Activated naive CD8-positive, alpha-beta T cell treated with anti-CD3 and anti-CD28 coated beads, Interleukin-2, amount 50 U/mL, for 24 hours (primary cell): ENCODE measurements around the gene PIK3C2G.
"Not testable (repeated sequence)": the region's sequence is repeated elsewhere in the genome, so short reads cannot be mapped to it uniquely, and the experiment has no call there.

ENCODE experiments used
- ATAC-seq: fragments of 150-1000 bp; cut with Tn5 transposase; one replicate; pipeline ENCODE4 v1.10.0; 2021
- DNase-seq: peaks from one replicate; pipeline ENCODE4 v3.0.0; 2021
- H3K27ac Mint-ChIP-seq: one replicate; pipeline ENCODE4 v1.8.0; 2021; ENCODE audit warnings: mild to moderate bottlenecking, mixed read lengths
- H3K27me3 Mint-ChIP-seq: one replicate; pipeline ENCODE4 v1.8.0; 2021; ENCODE audit warnings: mixed read lengths
- H3K36me3 Mint-ChIP-seq: one replicate; pipeline ENCODE4 v1.8.0; 2021; ENCODE audit warnings: low read depth, mixed read lengths
- H3K4me1 Mint-ChIP-seq: one replicate; pipeline ENCODE4 v1.8.0; 2021; ENCODE audit warnings: mixed read lengths
- H3K4me3 Mint-ChIP-seq: one replicate; pipeline ENCODE4 v1.8.0; 2021; ENCODE audit warnings: mild to moderate bottlenecking, moderate library complexity, mixed read lengths
- H3K9me3 Mint-ChIP-seq: one replicate; pipeline ENCODE4 v1.8.0; 2021; ENCODE audit warnings: mixed read lengths

PIK3C2G gene, protein sequence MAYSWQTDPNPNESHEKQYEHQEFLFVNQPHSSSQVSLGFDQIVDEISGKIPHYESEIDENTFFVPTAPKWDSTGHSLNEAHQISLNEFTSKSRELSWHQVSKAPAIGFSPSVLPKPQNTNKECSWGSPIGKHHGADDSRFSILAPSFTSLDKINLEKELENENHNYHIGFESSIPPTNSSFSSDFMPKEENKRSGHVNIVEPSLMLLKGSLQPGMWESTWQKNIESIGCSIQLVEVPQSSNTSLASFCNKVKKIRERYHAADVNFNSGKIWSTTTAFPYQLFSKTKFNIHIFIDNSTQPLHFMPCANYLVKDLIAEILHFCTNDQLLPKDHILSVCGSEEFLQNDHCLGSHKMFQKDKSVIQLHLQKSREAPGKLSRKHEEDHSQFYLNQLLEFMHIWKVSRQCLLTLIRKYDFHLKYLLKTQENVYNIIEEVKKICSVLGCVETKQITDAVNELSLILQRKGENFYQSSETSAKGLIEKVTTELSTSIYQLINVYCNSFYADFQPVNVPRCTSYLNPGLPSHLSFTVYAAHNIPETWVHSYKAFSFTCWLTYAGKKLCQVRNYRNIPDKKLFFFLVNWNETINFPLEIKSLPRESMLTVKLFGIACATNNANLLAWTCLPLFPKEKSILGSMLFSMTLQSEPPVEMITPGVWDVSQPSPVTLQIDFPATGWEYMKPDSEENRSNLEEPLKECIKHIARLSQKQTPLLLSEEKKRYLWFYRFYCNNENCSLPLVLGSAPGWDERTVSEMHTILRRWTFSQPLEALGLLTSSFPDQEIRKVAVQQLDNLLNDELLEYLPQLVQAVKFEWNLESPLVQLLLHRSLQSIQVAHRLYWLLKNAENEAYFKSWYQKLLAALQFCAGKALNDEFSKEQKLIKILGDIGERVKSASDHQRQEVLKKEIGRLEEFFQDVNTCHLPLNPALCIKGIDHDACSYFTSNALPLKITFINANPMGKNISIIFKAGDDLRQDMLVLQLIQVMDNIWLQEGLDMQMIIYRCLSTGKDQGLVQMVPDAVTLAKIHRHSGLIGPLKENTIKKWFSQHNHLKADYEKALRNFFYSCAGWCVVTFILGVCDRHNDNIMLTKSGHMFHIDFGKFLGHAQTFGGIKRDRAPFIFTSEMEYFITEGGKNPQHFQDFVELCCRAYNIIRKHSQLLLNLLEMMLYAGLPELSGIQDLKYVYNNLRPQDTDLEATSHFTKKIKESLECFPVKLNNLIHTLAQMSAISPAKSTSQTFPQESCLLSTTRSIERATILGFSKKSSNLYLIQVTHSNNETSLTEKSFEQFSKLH (N-terminal part only)

DNA sequence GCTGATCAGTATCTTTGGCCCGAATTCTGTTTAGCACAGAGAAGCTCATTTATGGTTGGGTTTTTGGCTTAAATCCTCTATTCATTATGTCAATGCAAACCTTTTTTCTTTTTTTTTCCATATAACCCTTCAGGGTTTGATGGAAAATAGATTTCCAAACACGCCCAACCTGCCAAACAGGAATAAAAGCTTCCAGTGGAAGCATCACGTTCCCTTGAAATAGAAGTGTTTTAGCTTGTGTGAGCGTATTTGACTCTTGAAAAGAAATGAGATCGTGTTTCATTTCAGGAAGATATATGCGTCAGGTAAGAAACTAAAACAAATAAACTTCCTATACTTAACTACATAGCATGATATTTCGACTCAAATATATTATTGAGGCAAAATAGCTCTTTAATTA lies at the start of gene PIK3C2G:
PIK3C2G (plus strand) TSS at position 246 of the 400 bp plus-strand sequence. CDS start 20,564 bp downstream, outside the sequence.
- DNase-seq (no peak), ATAC-seq (no peak)
- H3K27ac Mint-ChIP-seq: no peak within 1 kb of the TSS
- no peaks in the 10 kb centered on the region for H3K36me3 Mint-ChIP-seq
- no peak within 1 kb of the TSS for H3K4me3 Mint-ChIP-seq
- no peaks in the 10 kb centered on the region for H3K4me1 Mint-ChIP-seq
- H3K9me3 Mint-ChIP-seq: no peaks in the 10 kb centered on the region
- no peaks in the 10 kb centered on the region for H3K27me3 Mint-ChIP-seq

DNA sequence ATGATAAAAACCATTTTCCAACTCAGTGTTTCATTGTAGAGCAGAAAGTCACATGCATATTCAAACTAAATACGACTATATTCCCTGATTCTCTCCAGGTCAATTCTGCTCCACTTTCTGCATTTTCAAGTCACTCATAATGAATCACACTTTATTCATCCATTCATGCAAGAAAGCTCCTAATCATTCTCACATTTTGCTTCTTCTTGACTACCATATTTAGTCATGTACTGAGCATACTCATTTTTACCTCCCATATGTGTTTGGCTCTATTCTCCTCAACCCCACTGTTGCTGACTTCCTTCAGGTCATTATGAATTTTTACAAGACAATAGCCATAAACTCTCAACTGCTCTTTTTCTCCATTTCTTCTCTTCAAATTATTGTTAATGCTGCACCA lies 43.4 kb upstream of the PIK3C2G start:
- no peaks in the 10 kb centered on the region for H3K4me1 Mint-ChIP-seq
- ATAC-seq (no peak), DNase-seq (no peak)
- H3K36me3 Mint-ChIP-seq: no peaks in the 10 kb centered on the region
- H3K9me3 Mint-ChIP-seq: no peaks in the 10 kb centered on the region
- H3K27ac Mint-ChIP-seq: no peak overlapping the region
- no peak overlapping the region for H3K4me3 Mint-ChIP-seq
- H3K27me3 Mint-ChIP-seq: no peaks in the 10 kb centered on the region

GRCh38 chr12:18221726-18222125 lies 39.6 kb upstream of the PIK3C2G start:
- Mint-ChIP-seq H3K4me1 (no peaks in the 10 kb centered on the region), H3K9me3 (no peaks in the 10 kb centered on the region), H3K4me3 (no peak overlapping the region), H3K36me3 (no peaks in the 10 kb centered on the region), H3K27ac (no peak overlapping the region), H3K27me3 (no peaks in the 10 kb centered on the region)
- ATAC-seq: no peak
- no peak for DNase-seq

DNA sequence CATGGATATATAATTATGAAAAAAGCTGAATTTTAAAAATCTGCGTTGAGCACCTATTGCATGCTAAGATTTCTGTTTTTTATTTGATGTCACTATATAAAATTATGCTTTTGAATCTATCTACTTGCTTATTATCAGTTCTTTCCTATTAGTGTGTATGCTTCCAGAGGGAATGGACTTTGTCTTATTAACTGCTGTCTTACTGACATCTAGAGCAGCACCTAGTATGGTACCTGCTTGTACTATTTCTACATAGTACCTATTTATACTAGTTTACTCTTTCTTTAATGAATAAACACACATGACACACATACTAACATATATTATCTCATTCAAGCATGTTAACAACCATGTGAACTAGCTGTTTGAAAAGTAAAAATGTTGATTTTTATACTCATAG lies 38.6 kb upstream of the PIK3C2G start:
- no peaks in the 10 kb centered on the region for H3K27me3 Mint-ChIP-seq
- H3K4me3 Mint-ChIP-seq: no peak overlapping the region
- no peaks in the 10 kb centered on the region for H3K9me3 Mint-ChIP-seq
- DNase-seq: no peak
- no peaks in the 10 kb centered on the region for H3K4me1 Mint-ChIP-seq
- no peak for ATAC-seq
- H3K36me3 Mint-ChIP-seq: no peaks in the 10 kb centered on the region
- no peak overlapping the region for H3K27ac Mint-ChIP-seq

GRCh38 chr12:18224745-18225144 lies 36.6 kb upstream of the PIK3C2G start:
- Mint-ChIP-seq H3K27me3 (no peaks in the 10 kb centered on the region), H3K9me3 (no peaks in the 10 kb centered on the region), H3K4me3 (no peak overlapping the region), H3K36me3 (no peaks in the 10 kb centered on the region), H3K27ac (no peak overlapping the region), H3K4me1 (no peaks in the 10 kb centered on the region)
- DNase-seq (no peak), ATAC-seq (no peak)

- DNase-seq (no peak), ATAC-seq (no peak)
- H3K4me1 Mint-ChIP-seq: no peaks in the 10 kb centered on the region
- no peak overlapping the region for H3K4me3 Mint-ChIP-seq
- peaks cover 8% of the 10 kb centered on the region for H3K9me3 Mint-ChIP-seq
- H3K27me3 Mint-ChIP-seq: no peaks in the 10 kb centered on the region
- H3K36me3 Mint-ChIP-seq: no peaks in the 10 kb centered on the region
- no peak overlapping the region for H3K27ac Mint-ChIP-seq
Observed at GRCh38 chr12:18239526-18239925, 21.8 kb upstream of the PIK3C2G start.

DNA sequence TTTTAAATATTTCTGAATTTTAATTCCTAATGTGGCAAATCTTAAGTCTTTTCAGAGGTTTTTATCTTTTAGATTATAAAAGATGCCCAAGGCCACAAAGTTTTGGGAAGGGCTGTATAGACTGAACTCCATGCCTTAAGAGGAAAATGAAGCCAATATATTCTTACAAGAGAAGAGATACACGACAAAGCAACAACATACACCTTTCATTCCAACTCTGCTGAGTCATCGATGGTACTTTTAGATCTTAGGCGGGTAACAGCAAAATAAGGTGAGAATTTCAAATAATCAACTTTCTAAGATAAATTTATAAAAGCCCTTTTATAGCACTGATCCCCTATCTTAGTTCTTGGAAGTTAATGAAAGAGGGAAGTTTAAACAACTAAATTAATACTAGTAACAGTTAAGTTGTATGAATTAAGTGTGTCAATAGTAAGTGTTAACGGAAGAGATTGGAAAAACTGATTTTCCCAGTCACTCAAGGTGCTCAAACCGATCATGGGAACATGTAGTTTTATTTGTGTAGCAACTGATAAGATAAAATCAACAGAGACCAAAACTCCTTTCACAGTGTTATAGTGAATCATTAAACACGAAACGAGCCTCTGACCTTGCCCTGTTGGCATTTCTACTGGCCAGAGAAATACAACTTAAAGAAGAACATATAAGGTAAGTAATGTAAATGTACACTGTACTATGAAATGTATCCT lies 18.8 kb upstream of the PIK3C2G start:
- H3K4me1 Mint-ChIP-seq: no peaks in the 10 kb centered on the region
- H3K9me3 Mint-ChIP-seq: no peaks in the 10 kb centered on the region
- DNase-seq (no peak), ATAC-seq (no peak)
- no peaks in the 10 kb centered on the region for H3K36me3 Mint-ChIP-seq
- H3K4me3 Mint-ChIP-seq: no peak overlapping the region
- no peaks in the 10 kb centered on the region for H3K27me3 Mint-ChIP-seq
- H3K27ac Mint-ChIP-seq: no peak overlapping the region

DNA sequence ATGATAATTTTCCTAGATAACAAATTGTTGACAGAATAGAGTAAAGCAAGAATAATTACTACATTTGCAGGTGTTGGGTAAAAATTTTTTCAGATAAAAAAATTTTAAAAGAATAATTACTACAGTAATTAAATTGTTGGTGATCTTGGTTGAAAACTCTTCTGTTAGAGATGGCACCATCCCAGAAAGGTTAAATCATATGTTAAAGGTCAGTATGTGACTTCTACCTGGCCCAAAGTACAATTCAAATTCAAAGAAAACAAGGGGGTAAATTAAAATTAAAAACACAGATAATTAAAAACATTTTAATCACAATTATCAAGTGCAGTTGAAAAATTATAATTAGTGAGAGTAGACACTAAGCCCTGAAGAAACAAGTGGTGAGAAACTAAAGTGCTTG lies 18.1 kb upstream of the PIK3C2G start:
- Mint-ChIP-seq H3K4me1 (no peaks in the 10 kb centered on the region), H3K9me3 (no peaks in the 10 kb centered on the region), H3K27me3 (no peaks in the 10 kb centered on the region), H3K36me3 (no peaks in the 10 kb centered on the region), H3K4me3 (no peak overlapping the region), H3K27ac (no peak overlapping the region)
- no peak for ATAC-seq
- no peak for DNase-seq

- no peak overlapping the region for H3K4me3 Mint-ChIP-seq
- H3K9me3 Mint-ChIP-seq: no peaks in the 10 kb centered on the region
- H3K4me1 Mint-ChIP-seq: no peaks in the 10 kb centered on the region
- H3K27me3 Mint-ChIP-seq: no peaks in the 10 kb centered on the region
- no peaks in the 10 kb centered on the region for H3K36me3 Mint-ChIP-seq
- DNase-seq (no peak), ATAC-seq (no peak)
- no peak overlapping the region for H3K27ac Mint-ChIP-seq
Observed at GRCh38 chr12:18246066-18246465, 15.3 kb upstream of the PIK3C2G start.

DNA sequence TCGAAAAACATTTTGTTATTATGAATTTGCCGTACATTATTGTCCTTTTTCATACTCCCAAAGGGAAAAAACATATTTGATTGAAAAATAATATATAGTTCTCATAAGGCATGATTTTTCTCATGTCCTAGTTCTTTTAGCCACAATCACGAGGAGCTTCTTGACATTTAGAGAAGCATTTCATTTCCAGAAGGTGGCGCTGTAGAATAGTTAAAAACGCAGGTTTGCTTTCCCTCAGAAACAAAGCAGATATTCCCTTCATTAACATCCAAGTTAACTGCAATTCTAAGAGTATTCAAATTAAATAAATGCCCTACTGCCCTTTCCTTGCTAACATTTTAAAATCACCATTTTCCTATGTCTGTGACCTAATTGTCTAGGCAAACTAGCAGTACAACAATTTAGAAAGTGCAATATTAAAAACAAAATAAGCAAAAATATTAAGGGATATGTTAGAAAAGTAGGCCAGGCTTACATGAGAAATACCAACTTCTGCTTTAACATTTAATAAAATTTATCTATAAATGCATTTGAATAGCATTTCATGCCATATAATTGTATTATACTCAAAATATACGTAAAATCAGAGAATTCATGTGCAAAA lies 10.9 kb upstream of the PIK3C2G start:
- no peaks in the 10 kb centered on the region for H3K9me3 Mint-ChIP-seq
- DNase-seq: no peak
- H3K4me3 Mint-ChIP-seq: no peak overlapping the region
- no peaks in the 10 kb centered on the region for H3K36me3 Mint-ChIP-seq
- no peak overlapping the region for H3K27ac Mint-ChIP-seq
- H3K4me1 Mint-ChIP-seq: no peaks in the 10 kb centered on the region
- no peak for ATAC-seq
- no peaks in the 10 kb centered on the region for H3K27me3 Mint-ChIP-seq

- no peaks in the 10 kb centered on the region for H3K9me3 Mint-ChIP-seq
- no peak overlapping the region for H3K4me3 Mint-ChIP-seq
- H3K36me3 Mint-ChIP-seq: no peaks in the 10 kb centered on the region
- H3K27ac Mint-ChIP-seq: no peak overlapping the region
- no peaks in the 10 kb centered on the region for H3K27me3 Mint-ChIP-seq
- H3K4me1 Mint-ChIP-seq: no peaks in the 10 kb centered on the region
- DNase-seq (no peak), ATAC-seq (no peak)
Observed at GRCh38 chr12:18254081-18254480, 7.2 kb upstream of the PIK3C2G start.

DNA sequence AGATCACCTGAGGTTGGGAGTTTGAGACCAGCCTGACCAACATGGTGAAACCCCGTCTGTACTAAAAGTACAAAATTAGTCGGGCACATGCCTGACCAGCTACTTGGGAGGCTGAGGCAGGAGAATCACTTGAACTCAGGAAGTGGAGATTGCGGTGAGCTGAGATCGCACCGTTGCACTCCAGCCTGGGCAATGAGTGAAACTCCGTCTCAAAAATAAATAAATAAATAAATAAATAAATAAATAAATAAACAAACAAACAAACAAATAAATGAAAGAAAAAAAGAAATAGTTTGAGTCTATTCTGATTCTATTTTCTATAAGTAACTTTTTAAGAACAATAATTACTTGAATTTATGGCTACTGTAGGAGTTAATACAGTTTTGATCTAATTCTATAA lies 6.3 kb upstream of the PIK3C2G start:
- H3K9me3 Mint-ChIP-seq: not testable (repeated sequence)

DNA sequence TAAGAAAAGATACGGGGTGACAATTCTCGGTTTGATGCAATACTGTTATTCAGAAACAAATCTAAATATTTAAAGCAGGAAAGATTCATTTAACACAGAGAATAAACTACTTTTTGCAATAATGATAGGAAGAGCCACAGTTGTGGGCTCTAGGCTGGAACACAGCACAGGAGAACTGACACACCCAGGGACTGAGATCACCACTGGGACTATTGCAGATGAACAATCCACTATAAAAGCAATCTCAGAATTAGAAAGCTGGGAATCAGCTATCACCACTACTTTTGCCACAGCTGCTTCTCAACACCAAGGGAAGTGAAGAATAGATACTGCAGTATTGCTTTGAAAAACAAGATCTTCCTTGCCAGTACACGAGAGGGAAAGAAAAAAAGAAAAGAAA lies 4.1 kb upstream of the PIK3C2G start:
- ATAC-seq (no peak), DNase-seq (no peak)
- no peaks in the 10 kb centered on the region for H3K36me3 Mint-ChIP-seq
- H3K27me3 Mint-ChIP-seq: no peaks in the 10 kb centered on the region
- H3K27ac Mint-ChIP-seq: no peak overlapping the region
- no peaks in the 10 kb centered on the region for H3K4me1 Mint-ChIP-seq
- H3K4me3 Mint-ChIP-seq: no peak overlapping the region
- H3K9me3 Mint-ChIP-seq: no peaks in the 10 kb centered on the region

More for the DNA sequence above, 6.3 kb upstream of the PIK3C2G start:
- H3K4me3 Mint-ChIP-seq, H3K27ac Mint-ChIP-seq, H3K4me1 Mint-ChIP-seq, H3K27me3 Mint-ChIP-seq, H3K36me3 Mint-ChIP-seq, ATAC-seq, DNase-seq: not testable (repeated sequence)

DNA sequence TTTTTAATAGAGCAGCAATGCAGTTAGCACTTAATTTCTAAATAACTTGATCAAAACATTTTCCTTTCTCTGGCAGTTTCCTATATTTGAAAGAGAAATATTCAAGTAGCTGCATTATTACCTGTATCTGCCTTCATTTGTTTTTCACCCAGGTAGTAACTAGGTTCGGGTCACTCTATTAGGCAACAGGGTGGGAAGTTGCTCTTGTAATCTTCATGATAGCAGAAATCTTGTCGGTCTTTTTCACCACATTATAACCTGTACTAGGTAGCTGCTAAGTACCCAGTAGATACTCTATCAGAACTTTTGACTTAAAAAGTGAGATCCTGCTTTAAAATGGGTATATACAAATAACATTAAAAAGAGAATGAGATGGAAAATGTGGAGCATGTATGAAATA lies 2.4 kb upstream of the PIK3C2G start:
- no peaks in the 10 kb centered on the region for H3K9me3 Mint-ChIP-seq
- no peak overlapping the region for H3K27ac Mint-ChIP-seq
- DNase-seq: no peak
- ATAC-seq: no peak
- no peaks in the 10 kb centered on the region for H3K27me3 Mint-ChIP-seq
- no peaks in the 10 kb centered on the region for H3K4me1 Mint-ChIP-seq
- H3K36me3 Mint-ChIP-seq: no peaks in the 10 kb centered on the region
- H3K4me3 Mint-ChIP-seq: no peak overlapping the region
